Stimulated activated CD8-positive, alpha-beta memory T cell treated with anti-CD3 and anti-CD28 coated beads, Interleukin-7, amount 100 ng/mL, for 4 hours (primary cell): ENCODE results near the gene ATP5F1C.
"Not testable (repeated sequence)": the region's sequence is repeated elsewhere in the genome, so short reads cannot be mapped to it uniquely, and the experiment has no call there.

Source experiments
- DNase-seq, 2 donors: peaks; one replicate each; pipeline ENCODE4 v3.0.0-alpha.2; 2020; ENCODE audit warnings: low read depth in 2 of 2

ATP5F1C gene

DNA sequence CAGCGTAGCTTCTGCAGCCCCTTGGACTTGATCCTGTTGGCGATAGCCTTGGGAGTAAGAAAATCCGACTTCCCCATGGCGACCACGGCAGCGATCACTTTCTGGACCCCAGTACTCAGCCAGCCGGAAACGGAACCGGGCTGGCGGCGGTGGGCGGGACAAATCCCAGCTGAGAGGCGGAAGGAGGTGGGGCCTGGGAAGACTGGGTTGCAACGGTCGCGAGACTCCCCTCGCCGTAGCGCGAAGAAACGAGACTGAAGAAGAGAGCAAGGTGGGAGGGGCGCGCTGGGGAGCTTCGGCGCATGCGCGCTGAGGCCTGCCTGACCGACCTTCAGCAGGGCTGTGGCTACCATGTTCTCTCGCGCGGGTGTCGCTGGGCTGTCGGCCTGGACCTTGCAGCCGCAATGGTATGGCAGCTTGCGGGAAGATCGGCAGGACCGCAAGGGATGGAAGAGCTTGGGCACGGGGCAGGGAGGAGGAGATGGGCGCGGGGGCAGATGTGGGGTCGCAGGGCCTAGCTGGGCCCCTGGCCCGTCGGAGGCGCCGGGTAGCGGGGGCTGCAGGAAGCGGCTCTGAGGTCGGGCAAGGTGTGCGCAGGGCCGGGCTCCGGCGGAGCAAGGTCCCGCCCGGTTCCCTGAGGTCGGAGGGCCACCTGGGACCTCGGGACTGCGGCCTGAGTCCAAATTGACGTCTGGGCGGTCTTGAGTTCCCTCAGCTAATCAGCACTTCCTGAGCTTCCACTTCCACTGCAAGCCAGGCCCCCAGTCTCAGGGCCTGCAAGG lies at the start of gene ATP5F1C, which contains the start of gene KIN:
Gene ATP5F1C, plus strand, starts transcription at position 321 of the 782 bp plus-strand sequence. Its CDS starts 31 bp downstream, at position 352.
Gene KIN, minus strand, starts transcription at position 137 of the 782 bp plus-strand sequence. Its CDS starts 60 bp downstream, at position 77.
- DNase-seq = peak; percentile 95 to 96

DNA sequence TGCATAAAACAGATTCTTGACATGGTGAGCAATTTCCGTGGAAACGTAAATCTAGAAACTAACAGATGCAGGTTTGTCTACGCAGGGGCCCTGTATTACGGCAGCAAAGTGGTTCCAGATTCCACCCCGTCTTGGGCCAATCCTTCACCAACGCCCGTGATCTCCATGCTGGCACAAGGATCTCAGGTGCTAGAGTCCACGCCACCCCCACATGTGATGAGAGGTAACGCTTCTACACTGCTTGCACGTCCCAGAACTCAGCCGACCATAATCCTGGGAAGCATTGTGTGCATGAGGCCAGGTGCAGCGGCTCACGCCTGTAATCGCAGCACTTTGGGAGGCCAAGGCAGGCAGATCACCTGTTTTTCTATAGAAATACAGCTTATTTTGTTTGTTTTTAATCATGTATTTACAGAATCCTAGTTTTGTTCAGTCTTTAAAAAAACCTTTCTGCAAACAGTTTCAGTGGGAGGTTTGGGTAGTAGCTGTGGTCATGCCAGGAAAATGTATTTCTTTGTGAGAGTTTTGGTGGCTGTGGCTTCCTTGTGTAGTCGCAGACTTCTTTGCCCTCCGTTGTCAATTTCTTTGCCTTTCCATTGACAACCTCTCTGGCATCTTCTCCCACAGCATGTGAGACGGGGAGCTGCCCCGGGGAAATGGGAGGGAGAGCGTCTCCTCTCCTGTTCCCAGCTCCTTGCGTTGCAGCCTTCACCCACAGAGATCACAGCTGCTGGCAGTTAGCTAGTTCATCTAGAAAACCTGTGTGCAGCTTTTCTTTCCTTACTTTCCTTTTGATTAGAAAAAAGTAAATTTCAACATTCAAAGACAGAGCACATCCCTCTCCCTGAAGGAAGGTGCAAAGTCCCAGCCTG lies 49.2 kb upstream of the ATP5F1C start:
- no peak for DNase-seq

DNA sequence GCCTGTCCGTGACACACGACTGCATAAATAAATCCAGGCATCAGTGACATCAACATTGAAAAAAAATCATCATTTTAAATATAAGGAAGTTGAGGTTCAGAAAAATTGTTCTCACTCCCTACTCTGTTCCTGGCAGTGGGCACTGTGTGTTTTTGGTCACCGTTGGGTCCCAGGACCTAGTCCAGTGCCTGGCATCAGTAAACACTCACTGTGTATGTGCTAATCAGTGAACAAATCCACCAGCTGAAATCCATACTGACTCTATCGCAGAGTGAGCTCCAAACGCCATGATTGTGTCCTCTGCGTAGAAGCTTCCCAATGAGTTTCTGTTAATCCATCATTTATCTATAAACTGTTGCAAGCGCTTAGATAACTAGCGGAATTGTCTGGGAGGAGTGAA lies 43.7 kb upstream of the ATP5F1C start:
- DNase-seq = no peak

DNA sequence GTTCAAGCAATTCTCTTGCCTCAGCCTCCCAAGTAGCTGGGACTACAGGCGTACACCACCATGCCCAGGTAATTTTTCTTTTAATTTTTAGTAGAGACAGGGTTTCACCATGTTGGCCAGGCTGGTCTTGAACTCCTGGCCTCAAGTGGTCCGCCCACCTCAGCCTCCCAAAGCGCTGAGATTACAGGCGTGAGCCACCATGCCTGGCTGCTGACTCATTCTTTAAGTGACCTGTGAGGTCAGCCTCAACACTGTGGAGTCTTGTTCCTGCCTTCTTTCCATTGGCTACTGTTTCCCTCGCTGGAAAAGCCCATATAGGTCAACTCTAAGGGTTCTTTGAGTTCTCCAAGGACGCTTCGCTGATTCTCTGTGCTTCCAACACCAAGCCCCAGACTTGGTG lies 39.3 kb upstream of the ATP5F1C start:
- not testable (repeated sequence) for DNase-seq

DNA sequence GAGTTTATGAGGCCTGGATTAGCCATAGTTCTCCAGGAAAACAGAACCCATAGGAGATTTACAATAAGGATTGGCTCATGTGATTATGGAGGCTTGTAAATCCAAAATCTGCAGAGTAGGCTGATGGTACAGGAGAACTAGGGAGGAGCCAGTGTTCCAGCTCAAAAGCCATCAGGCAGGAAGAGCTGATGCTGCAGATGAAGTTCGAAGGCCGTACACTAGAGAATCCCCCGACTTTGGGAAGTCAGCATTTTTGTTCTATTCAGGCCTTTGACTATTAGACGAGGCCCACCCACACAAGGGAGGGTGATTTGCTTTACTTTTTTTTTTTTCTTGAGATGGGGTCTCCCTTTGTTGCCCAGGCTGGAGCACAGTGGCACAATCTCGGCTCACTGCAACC lies 37.8 kb upstream of the ATP5F1C start:
- no peak for DNase-seq

DNA sequence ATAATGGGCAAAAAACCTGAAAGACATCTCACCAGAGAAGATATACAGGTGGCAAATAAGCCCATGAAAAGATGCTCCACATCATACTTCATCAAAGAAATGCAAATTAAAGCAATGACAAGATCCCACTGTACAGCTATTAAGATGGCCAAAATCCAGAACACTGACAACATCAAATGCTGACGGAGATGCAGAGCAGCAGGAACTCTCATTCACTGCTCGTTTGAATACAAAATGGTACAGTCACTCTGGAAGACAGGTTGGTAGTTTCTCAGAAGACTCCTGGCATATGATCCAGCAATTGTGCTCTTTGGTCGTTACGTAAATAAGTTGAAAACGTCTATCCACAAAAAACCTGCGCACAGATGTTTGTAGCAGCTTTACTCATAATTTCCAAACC lies 35.7 kb upstream of the ATP5F1C start:
- DNase-seq = no peak

DNA sequence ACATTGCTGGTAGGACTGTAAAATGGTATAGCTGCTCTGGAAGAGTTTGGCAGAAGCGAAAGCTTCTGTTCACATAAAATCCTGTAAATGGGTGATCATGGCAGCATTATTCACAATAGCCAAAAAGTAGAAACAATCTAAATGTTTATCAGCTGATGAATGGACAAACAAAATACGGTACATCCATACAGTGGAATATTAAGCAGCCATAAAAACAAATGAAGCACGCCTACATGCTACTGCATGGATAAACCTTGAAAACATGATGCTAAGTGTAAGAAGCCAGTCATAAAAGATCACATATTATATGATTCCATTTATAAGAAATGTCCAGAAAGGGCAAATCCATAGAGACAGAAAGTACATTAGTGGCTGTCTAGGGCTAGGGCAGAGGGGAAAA lies 32.9 kb upstream of the ATP5F1C start:
- no peak for DNase-seq

DNA sequence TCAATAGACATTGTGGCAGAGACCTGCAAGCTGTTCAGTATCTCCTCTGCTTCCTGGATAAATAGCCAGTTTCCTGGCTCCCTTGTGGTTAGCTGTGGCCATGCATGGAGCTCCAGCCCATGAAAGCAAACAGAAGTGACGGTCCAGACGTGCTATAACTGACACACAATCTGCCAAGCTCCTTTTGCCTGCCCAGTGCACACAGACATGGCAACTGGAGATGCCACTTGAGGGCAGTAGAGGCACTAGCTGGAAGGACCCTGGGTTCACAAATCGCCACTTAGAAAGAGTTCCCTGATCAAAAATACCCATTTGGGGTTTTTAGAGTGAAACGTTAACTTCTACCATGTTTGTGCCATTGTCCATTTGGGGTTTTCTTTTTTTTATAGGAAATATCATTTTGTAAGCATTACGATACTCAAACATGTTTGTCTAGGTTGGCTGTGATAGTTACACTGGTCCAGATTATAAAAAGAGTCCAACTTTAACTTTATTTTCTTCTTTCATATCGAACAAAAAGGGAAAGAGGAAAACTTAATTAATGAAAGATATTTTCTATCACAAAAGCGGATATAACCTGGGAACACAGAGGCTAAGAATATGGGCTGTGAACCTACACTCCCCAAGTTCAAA lies 31.5 kb upstream of the ATP5F1C start:
- no peak for DNase-seq

DNA sequence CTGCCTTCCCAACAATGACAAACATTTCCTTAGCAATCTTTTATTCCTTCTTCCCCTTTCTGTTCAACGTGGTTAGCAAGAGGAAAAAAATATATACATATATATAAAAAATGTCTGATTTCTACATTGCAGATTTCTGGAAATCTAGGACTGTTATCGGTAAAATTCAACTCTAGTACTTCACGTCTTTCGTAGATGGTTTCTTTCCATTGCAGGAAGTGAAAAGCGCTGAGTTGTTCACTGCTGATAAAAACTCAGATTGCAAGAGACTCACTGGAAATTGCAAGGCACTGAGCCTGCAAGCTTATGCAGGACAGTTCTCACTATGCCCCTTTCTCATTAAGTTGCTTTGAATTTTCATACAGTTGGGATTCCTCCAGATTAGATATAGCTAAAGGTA lies 24.0 kb upstream of the ATP5F1C start:
- DNase-seq = no peak

DNA sequence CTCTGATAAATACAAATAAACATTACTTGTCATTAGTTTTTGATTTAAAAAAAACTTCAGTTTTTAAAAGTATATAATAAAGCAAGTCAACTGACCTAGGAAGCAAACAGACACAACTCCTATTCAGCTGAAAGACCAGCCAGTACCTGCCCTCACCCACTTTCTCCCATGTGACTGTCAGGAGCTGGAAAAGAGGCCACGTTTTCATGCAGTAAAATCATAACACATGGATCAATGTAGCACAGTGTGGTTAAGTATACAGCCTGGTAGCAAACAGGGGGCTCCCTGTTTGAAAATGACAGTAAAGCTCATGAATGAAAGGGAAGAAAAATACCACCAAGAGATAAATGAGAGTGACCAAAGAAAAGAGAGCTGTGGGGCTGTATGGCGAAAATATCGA lies 21.7 kb upstream of the ATP5F1C start:
- DNase-seq = no peak

DNA sequence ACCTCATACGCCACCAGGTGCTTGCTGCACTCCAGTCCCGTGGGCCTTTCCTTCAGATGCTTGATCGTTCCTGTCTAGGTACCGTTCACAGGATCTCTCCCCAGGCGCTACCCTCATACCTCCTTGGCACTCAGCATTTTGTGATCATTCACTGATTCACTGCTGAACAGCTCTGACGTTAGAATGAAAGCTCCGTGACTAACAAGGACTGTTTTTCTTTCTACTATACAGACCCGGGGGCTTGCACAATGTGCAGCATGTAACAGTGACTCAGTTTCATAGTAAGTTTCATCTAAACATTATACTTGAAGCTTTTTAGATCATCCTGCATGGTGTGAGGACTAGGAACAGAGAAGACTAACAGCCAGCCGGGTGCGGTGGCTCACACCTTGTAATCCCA lies 20.8 kb upstream of the ATP5F1C start:
- DNase-seq = no peak

DNA sequence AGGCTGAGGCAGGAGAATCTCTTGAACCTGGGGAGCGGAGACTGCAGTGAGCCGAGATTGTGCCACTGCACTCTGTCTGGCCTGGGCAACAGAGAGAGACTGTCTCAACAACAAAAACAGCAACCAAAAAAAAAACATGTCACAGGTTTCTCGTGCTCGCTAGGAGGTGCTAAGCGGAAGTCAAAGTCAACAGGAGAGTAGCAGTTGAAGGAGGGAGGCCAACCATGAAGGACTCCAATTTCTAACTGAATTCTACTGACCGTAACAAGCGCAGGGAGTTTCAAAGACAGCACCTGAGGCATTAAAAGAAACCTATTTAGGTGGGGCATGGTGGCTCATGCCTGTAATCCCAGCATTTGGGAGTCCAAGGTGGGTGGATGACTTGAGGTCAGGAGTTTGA lies 19.6 kb upstream of the ATP5F1C start:
- no peak for DNase-seq

DNA sequence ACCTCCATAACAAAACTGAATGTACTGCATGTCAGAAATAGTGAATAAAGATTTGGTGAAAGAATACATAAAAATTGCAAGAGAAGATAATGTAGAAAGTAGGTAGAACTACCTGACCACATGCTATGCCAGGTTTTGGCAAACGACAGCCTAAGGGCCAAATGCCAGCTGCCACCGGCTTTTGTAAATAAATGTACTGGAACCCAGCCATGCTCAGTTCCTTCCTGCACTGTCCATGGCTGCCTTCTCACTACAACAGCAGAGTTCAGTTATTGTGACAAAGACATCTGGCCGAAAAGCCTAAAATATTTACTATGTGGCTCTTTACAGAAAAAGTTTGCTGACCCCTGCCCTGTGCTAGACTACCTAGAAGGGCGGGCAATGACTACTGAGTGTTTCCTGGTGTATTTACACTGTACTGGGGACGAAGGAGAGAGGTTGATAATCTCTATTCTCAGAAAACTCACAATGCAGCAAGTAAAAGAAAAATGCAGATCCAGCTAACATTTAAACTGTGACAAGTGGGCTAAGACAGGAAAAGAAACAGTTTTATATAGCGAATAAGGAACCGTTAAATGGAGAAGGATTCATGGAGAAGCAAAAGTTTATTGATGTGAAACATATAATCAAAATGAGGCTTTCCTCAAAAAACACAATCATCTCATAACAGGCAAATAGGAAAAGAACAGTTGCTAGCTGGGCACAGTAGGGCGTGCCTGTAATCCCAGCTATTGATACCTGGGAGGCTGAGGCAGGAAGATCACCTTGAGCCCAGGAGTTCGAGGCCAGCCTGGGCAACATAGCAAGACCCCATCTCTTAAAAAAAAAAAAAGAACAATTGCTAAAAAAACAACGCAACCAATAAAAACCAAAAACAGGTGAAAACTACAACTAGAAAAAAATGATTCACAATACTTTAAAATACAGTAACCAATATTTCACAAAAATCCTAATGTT lies 13.9 kb upstream of the ATP5F1C start:
- DNase-seq = no peak

DNA sequence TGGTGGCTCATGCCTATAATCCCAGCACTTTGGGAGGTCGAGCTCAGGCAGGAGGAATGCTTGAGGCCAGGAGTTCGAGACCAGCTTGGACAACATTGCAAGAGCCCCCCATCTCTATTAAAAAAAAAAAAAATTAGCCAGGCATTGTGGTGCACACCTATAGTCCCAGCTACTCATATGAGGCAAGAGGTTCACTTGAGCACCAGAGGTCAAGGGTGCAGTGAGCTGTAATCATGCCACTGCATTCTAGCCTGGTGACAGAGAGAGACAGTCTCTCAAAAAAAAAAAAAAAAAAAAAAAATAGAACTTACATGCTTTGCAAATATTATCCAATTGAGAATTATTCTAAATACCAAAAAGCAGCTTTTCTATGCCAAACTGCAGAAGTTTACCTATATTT lies 11.2 kb upstream of the ATP5F1C start:
- DNase-seq = no peak

DNA sequence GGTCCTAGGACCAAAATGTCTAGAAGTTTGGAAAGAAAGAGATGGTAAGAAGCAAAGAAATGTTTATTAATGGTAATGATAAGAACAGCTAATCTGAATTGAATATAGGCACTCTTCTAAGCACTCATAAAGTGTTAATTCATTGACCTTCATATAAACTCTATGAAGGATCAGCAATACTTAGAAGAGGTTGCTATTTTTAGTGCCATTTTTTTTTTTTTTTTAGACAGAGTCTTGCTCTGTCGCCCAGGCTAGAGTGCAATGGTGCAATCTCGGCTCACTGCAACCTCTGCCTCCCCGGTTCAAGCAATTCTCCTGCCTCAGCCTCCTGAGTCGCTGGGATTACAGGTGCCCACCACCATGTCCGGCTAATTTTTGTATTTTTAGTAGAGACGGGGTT lies 5.8 kb upstream of the ATP5F1C start:
- DNase-seq = not testable (repeated sequence)

DNA sequence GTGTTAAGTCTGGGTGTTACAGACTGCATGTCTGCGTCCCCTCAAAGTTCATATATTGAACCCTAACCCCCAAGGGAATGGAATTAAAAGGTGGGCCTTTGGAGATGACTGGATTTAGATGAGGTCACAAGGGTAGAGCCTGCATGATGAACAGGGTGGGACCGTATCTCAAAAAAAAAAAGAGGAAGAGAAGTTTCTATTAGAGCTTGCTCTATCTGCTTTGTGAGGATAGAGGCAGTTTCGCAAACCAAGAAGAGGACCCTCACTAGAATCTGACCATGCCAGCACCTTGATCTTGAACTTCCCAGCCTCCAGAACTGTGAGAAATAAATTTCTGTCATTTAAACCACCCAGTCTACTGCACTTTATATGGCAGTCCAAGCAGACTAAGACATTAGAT lies 1.5 kb upstream of the ATP5F1C start:
- no peak for DNase-seq

DNA sequence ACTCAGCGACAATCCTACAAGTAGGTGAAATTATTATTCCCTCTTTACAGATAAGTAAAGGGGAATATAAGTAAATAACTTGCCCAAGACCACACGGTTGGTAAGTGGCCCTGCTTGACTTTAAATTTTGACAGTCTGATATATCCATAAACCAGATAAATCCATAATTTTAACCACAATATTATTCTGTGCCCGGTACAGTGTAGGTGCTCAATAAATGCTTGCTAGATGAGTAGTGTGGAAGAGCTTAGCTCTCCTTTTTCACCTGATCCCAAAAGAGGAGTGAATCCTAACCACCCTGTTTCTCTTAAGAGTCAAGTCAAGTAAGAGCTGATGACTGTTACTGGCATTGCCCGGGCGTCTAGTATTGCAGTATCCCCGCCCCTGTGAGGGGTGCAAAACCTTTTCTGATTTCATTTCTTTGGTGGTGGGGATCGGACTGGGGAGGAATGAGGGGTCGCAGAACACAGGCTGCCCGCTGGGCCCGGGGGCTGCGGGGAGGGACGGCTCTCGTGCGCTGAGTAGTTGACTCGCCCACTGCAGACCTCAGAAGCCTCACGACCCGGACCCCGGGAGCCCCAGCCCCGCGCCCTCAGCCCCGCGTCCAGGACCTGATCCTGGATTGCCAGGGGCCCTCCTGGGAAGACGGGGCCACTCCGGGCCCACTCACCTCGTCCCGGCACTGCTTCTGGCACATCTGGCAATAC lies 674 bp upstream of the ATP5F1C start:
- no peak for DNase-seq

DNA sequence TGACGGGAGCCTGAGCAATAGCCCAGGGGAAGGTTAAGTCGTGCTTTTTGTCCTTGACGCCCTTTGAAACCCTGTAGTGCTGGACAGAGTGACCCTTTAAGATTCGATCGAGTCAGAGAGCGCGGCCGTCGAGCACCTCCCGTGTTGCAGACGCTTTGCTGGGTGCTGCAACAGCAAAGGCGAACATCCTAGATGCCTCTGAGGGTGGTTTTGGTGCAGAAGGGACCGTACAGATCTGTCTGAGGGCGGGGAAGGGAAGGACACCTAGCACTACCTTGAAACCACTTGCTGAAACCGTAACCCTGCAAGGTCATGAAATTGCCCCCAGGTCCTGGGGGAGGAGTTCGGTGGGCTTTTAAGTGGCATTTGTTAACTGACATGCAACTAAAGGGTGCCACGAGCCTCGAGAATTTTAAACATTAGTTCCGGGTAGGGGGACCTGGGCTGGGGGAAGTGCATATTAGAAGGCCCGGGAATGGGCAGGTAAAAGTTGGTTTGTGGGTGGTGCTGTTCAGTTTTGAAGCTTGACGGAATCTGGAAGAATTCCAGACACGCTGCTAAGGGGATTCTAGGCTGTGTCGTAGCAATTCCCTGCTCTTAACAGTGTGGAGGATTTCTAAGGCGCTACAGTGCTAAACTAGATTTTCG lies 786 bp downstream of the ATP5F1C start:
- DNase-seq = no peak

DNA sequence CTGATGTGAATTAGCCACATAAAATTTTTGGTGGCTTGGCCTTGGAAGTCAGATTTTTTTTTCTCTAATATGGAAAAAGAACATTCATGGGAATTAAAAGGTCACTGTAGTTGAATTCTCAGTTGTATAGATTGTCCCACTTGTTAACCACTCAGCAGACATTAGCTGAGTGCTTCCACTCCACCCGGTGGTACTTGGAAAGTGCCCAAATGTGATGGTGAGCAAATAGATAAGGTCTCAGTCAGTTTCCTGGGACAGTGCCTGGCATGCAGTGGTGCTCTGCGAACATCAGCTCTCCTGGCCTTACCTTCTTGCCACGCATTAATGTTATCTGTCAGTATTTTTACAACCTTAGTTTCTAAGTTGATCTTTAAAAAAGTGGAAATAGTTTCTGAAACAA lies 1.4 kb downstream of the ATP5F1C start:
- DNase-seq = no peak

DNA sequence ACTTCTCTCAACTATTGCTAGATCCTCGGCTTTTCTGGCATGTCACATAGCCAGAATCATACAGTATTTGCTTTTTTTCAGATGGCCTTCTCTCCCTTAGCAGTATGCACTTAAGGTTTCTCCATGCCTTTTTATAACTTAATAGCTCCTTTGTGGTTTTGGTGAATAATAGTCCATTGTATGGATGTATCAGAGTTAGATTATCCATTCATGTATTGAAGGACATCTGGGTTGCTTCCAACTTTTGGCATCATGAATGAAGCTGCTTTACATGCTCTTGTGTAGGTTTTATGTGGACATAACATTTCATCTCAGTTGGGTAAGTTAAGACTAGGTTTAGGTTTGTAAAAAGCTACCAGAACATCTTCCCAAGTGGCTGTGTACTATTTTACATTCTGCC lies 4.6 kb downstream of the ATP5F1C start:
- no peak for DNase-seq
